Lung (tissue), 12 donors: ENCODE data around the gene BEND2. TPM values are rescaled to one million over a fixed set of nuclear protein-coding genes. Genes with fewer than 3 reads are reported as not detected.

ENCODE experiments used
- ATAC-seq: fragments of 200-7000 bp; cut with Tn5 transposase; one replicate; pipeline ENCODE4 v1.9.1; 2020; ENCODE audit warnings: moderate number of reproducible peaks; ENCODE audit not compliant: insufficient read depth, low FRiP score
- DNase-seq, 3 donors: peaks; one replicate each; pipeline ENCODE4 v3.0.0-alpha.2; 2013 to 2017
- H3K27ac ChIP-seq, 2 donors: one replicate each; pipeline ENCODE4 v1.5.1; 2013; ENCODE audit warnings: mild to moderate bottlenecking in 2 of 2, moderate library complexity in 2 of 2, control low read depth in 1 of 2, inconsistent platforms in 1 of 2, low read depth in 1 of 2, low read length in 1 of 2
- H3K27me3 ChIP-seq, 3 donors: one replicate each; pipeline ENCODE4 v1.5.1; 2013; ENCODE audit warnings: low read length in 2 of 3; ENCODE audit not compliant: control insufficient read depth in 3 of 3, insufficient read depth in 3 of 3
- H3K36me3 ChIP-seq, 4 donors: one replicate each; pipeline ENCODE4 v1.5.1; 2013; ENCODE audit warnings: low read length in 4 of 4, mild to moderate bottlenecking in 1 of 4, moderate library complexity in 1 of 4; ENCODE audit not compliant: control insufficient read depth in 4 of 4, insufficient read depth in 4 of 4
- H3K4me1 ChIP-seq, 5 donors: one replicate each; pipeline ENCODE4 v1.5.1; 2013; ENCODE audit warnings: low read length in 5 of 5, mild to moderate bottlenecking in 2 of 5, moderate library complexity in 1 of 5; ENCODE audit not compliant: control insufficient read depth in 5 of 5, insufficient read depth in 5 of 5
- H3K4me3 ChIP-seq: one replicate; pipeline ENCODE4 v1.5.1; 2013; ENCODE audit warnings: mild to moderate bottlenecking, control low read depth, moderate library complexity
- H3K9ac ChIP-seq, 2 donors: one replicate each; pipeline ENCODE4 v1.5.1; 2013; ENCODE audit warnings: low read length in 2 of 2, control low read depth in 1 of 2; ENCODE audit not compliant: insufficient read depth in 1 of 2
- H3K9me3 ChIP-seq, 4 donors: one replicate each; pipeline ENCODE4 v1.5.1; 2013; ENCODE audit warnings: low read length in 3 of 4, mild to moderate bottlenecking in 1 of 4, moderate library complexity in 1 of 4; ENCODE audit not compliant: control insufficient read depth in 4 of 4, insufficient read depth in 3 of 4
- WGBS, 2 donors: extraction: QIAGEN DNeasy Blood & Tissue Kit; methylation state at CpG; one replicate each; pipeline ENCODE4 v1.1.7; 2013; 5-methylcytosine and 5-hydroxymethylcytosine counted together
- polyA plus RNA-seq, 2 donors: library from polyadenylated mRNA; stranded (reverse); fragments of 200-250 nt; gene quantifications; one replicate each; pipeline ENCODE4 v1.2.1, GENCODE V29; 2013
- total RNA-seq, 2 donors: library from RNA; depleted of rRNA in 1 of 2; stranded (reverse); fragments of >200 nt in 1 of 2; gene quantifications; one replicate each; pipeline ENCODE4 v1.2.1, GENCODE V29; 2014 to 2021
- TF ChIP-seq, protein P1 (sequence below): IDR thresholded peaks from 2 replicates; pipeline ENCODE4 v1.5.1; 2012; ENCODE audit warnings: mild to moderate bottlenecking; ENCODE audit errors: control extremely low read depth, extremely low read depth
- donor health status: control.
- donor health status: control.
- donor health status: Bipolar disorder and iron deficiency.
- donor health status: healthy.
- donor health status: DM: yes; HTN: yes; CAD: no.

BEND2 gene
- total and polyA plus RNA-seq, 4 donors: 0.03 to 0.14 (median 0.04) TPM; not detected in 1

- TF ChIP-seq, protein P1, sequence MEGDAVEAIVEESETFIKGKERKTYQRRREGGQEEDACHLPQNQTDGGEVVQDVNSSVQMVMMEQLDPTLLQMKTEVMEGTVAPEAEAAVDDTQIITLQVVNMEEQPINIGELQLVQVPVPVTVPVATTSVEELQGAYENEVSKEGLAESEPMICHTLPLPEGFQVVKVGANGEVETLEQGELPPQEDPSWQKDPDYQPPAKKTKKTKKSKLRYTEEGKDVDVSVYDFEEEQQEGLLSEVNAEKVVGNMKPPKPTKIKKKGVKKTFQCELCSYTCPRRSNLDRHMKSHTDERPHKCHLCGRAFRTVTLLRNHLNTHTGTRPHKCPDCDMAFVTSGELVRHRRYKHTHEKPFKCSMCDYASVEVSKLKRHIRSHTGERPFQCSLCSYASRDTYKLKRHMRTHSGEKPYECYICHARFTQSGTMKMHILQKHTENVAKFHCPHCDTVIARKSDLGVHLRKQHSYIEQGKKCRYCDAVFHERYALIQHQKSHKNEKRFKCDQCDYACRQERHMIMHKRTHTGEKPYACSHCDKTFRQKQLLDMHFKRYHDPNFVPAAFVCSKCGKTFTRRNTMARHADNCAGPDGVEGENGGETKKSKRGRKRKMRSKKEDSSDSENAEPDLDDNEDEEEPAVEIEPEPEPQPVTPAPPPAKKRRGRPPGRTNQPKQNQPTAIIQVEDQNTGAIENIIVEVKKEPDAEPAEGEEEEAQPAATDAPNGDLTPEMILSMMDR: no peak
- no peak for DNase-seq
- 78 to 97% methylated on average over 2 of the region's 2 CpGs for WGBS, 2 donors
Observed at GRCh38 chrX:18146009-18146408, 74.7 kb downstream of the BEND2 start.

GRCh38 chrX:18136816-18137215, 83.9 kb downstream of the BEND2 start:
- peaks cover 3 to 16% (median 6%) of the 10 kb centered on the region in 3 donors for H3K27me3 ChIP-seq
- 82 to 95% methylated on average over 6 of the region's 6 CpGs for WGBS, 2 donors
- no peak overlapping the region for H3K9ac ChIP-seq
- DNase-seq (no peak), ATAC-seq (no peak)
- H3K36me3 ChIP-seq: no peaks in the 10 kb centered on the region
- no peaks in the 10 kb centered on the region for H3K9me3 ChIP-seq
- no peak overlapping the region for H3K27ac ChIP-seq
- H3K4me3 ChIP-seq: no peak overlapping the region
- H3K4me1 ChIP-seq: no peaks in the 10 kb centered on the region
- TF ChIP-seq, protein P1: no peak

More at GRCh38 chrX:18146009-18146408, 74.7 kb downstream of the BEND2 start:
- Histone ChIP-seq H3K36me3 (no peaks in the 10 kb centered on the region), H3K4me1 (no peaks in the 10 kb centered on the region), H3K4me3 (no peak overlapping the region), H3K27ac (no peak overlapping the region), H3K27me3 (peaks cover 0 to 28% (median 8%) of the 10 kb centered on the region in 3 donors), H3K9ac (no peak overlapping the region), H3K9me3 (no peaks in the 10 kb centered on the region)
- no peak for ATAC-seq

DNA sequence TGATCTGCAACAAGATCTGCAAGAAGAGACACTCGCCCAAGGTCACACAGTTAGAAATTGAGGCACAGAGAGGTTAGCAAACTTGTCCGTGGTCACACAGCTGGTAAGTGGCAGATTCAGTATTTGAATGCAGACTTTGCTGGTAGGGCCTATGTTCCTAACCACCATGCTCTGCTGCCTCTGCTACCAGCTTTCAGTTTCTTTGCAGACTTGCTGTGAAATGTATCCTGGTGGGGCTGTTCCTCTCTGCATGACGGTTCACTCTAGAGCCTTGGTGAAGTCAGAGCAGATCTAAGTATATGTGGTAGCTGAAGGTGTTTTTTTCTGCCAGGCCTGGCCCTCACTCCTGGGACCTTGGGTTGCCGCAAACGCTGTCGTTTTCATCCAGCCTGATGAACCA, 87.1 kb downstream of the BEND2 start:
- ATAC-seq (no peak), DNase-seq (no peak)
- no peaks in the 10 kb centered on the region for H3K36me3 ChIP-seq
- WGBS, 2 donors: 79 to 86% methylated on average over 6 of the region's 6 CpGs
- H3K27me3 ChIP-seq: peaks cover 3 to 16% (median 8%) of the 10 kb centered on the region in 3 donors
- H3K4me1 ChIP-seq: no peaks in the 10 kb centered on the region
- H3K9ac ChIP-seq: no peak overlapping the region
- H3K4me3 ChIP-seq: no peak overlapping the region
- no peak overlapping the region for H3K27ac ChIP-seq
- H3K9me3 ChIP-seq: peaks cover 0 to 2% (median 0%) of the 10 kb centered on the region in 4 donors
- TF ChIP-seq, protein P1: no peak

GRCh38 chrX:18129690-18130089, 91.0 kb downstream of the BEND2 start:
- no peak for ATAC-seq
- H3K27ac ChIP-seq: no peak overlapping the region
- H3K9me3 ChIP-seq: peaks cover 0 to 2% (median 0%) of the 10 kb centered on the region in 4 donors
- H3K4me1 ChIP-seq: no peaks in the 10 kb centered on the region
- H3K36me3 ChIP-seq: no peaks in the 10 kb centered on the region
- TF ChIP-seq, protein P1: no peak
- peaks cover 0 to 15% (median 10%) of the 10 kb centered on the region in 3 donors for H3K27me3 ChIP-seq
- DNase-seq: no peak
- H3K4me3 ChIP-seq: no peak overlapping the region
- no peak overlapping the region for H3K9ac ChIP-seq
- 75 to 87% methylated on average over 8 of the region's 8 CpGs for WGBS, 2 donors
